ENCODE data around the gene SCO2.

DNA sequence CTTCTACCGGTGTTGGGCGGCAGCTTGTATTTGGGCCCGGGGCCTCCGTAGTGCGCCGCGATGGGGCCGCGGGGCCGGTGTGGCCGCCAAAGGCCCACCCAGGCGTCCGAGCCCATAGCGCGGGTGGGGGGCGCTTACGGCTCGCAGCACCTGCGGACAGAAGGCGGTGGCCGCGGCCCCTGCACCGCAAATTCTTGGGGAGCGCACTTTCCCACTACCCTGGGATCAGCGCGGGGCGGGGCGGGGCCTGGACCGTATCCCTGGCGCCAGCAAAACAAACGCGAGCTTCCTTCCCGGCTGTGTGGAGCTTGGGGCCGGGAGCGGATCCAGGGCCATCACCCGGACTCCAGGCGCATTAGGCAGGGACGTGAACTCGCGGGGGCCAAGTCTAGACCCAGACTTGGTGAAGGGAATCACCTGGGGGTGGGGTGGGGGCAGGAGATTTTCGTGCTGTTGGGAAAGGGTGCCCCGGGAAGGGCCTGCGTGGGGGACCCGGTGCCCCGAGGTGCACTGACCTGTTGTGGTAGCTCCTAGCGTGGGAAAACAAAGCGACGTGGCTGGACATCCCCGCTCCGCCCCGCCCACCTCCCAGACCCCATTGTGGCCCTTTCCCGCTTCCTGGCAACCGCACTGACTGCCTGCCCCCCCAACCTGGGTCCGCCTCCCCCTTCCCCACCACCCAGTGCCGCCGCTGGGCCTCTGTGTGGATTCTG, 6.7 kb upstream of the SCO2 start:
- TF ChIP-seq CTCF (IDR thresholded peaks at IDR 0.05 in 8 of 11, conservative IDR thresholded peaks at IDR 0.05 in 3 of 11) (no peak), POLR2A (IDR thresholded peaks at IDR 0.05) (peak in 1 of 3 donors; percentile 1)
